SK-N-SH (cell line): ENCODE results near the gene MCM3AP.

Source experiments
- CHD2 ChIP-seq: fragments of 150-350 bp; IDR thresholded peaks from 2 replicates; pipeline ENCODE4 v1.6.1; 2018; ENCODE audit warnings: low read length; ENCODE audit not compliant: partially characterized antibody
- CTCF ChIP-seq: fragments of 200-600 bp; sonication (generic); IDR thresholded peaks from 2 replicates; pipeline ENCODE4 v1.6.1; 2017; ENCODE audit warnings: antibody characterized with exemption, mild to moderate bottlenecking, moderate library complexity
- FOXM1 ChIP-seq: IDR thresholded peaks from 2 replicates; pipeline ENCODE4 v1.4.0; 2012; ENCODE audit warnings: low read depth, mild to moderate bottlenecking
- GATA2 ChIP-seq: sonication (generic); formaldehyde crosslinking; IDR thresholded peaks from 2 replicates; pipeline ENCODE4 v1.5.0; 2020; ENCODE audit warnings: mild to moderate bottlenecking, missing genetic modification reagents
- MAX ChIP-seq: IDR thresholded peaks from 2 replicates; pipeline ENCODE4 v1.4.0; 2012; ENCODE audit warnings: low read depth
- POLR2AphosphoS5 ChIP-seq: IDR thresholded peaks from 2 replicates; pipeline ENCODE4 v1.6.1; 2012; ENCODE audit warnings: low read depth, low read length
- REST ChIP-seq: IDR thresholded peaks from 2 replicates; pipeline ENCODE4 v1.6.1; 2012; ENCODE audit warnings: mild to moderate bottlenecking, low read depth, low read length, moderate library complexity
- TCF12 ChIP-seq: IDR thresholded peaks from 2 replicates; pipeline ENCODE4 v1.4.0; 2012
- USF1 ChIP-seq: IDR thresholded peaks from 2 replicates; pipeline ENCODE4 v1.4.0; 2012; ENCODE audit warnings: low read depth, borderline replicate concordance

- no peak for TF ChIP-seq CTCF
- no peak for TF ChIP-seq POLR2AphosphoS5
- no peak for TF ChIP-seq FOXM1
- TF ChIP-seq REST, result no peak
- TF ChIP-seq CHD2, result no peak
- no peak for TF ChIP-seq TCF12
- no peak for TF ChIP-seq GATA2 (CRISPR knock-in tag)
- no peak for TF ChIP-seq USF1
- TF ChIP-seq MAX, result no peak
Observed at GRCh38 chr21:46329796-46330195, 44.4 kb upstream of the MCM3AP start.
